H1 (cell line): ENCODE measurements around the gene GLG1. TPM values are rescaled to one million over a fixed set of nuclear protein-coding genes. Genes with fewer than 3 reads are reported as not detected.

Experiments
- CTCF ChIA-PET: fragments of 300-600 bp; sonication (Branson Sonifier 250); formaldehyde crosslinking; loops from one replicate; lab custom pipeline; 2021; ENCODE audit not compliant: partially characterized antibody; lab: Charles Lee
- POLR2A ChIA-PET: fragments of 300-600 bp; sonication (Branson Sonifier 250); formaldehyde crosslinking; loops from one replicate; lab custom pipeline; 2021; ENCODE audit warnings: inconsistent platforms; ENCODE audit not compliant: partially characterized antibody; lab: Charles Lee
- DNase-seq, 2 experiments: peaks; one replicate each; pipeline versions ENCODE4 v3.0.0 to v3.0.0-alpha.2; 2010 to 2022; ENCODE audit warnings: low spot score in 2 of 2, low read depth in 1 of 2, mixed read lengths in 1 of 2
- FAIRE-seq: peaks from 2 replicates; lab custom pipeline; 2011; peaks lifted over from hg19 to GRCh38; lab: Jason Lieb, UNC
- H2AFZ ChIP-seq: 2 replicates; pipeline ENCODE4 v1.8.1; 2012; ENCODE audit warnings: low read length, inconsistent platforms
- H2AK5ac ChIP-seq: 2 replicates; pipeline ENCODE4 v1.6.1; 2013; ENCODE audit warnings: low read depth, low read length
- H2BK120ac ChIP-seq: replicated peaks from 2 replicates; pipeline ENCODE3; 2013; ENCODE audit warnings: low read depth, low read length, inconsistent platforms
- H2BK12ac ChIP-seq: 2 replicates; pipeline ENCODE4 v1.6.1; 2013; ENCODE audit warnings: low read depth, low read length
- H2BK15ac ChIP-seq: 2 replicates; pipeline ENCODE4 v1.6.1; 2013; ENCODE audit warnings: low read length
- H2BK20ac ChIP-seq: 2 replicates; pipeline ENCODE4 v1.6.1; 2013; ENCODE audit warnings: low read length
- H2BK5ac ChIP-seq: 2 replicates; pipeline ENCODE4 v1.6.1; 2013; ENCODE audit warnings: low read depth, low read length
- H3K14ac ChIP-seq: 2 replicates; pipeline ENCODE4 v1.6.1; 2013; ENCODE audit warnings: inconsistent platforms; ENCODE audit not compliant: insufficient read length
- H3K18ac ChIP-seq: 2 replicates; pipeline ENCODE4 v1.6.1; 2013; ENCODE audit warnings: low read length; ENCODE audit errors: extremely low read depth
- H3K23ac ChIP-seq: 2 replicates; pipeline ENCODE4 v1.6.1; 2013; ENCODE audit warnings: inconsistent platforms; ENCODE audit not compliant: insufficient read length
- H3K23me2 ChIP-seq: 2 replicates; pipeline ENCODE4 v1.6.1; 2013; ENCODE audit warnings: low read depth, low read length
- H3K27ac ChIP-seq: 2 replicates; pipeline ENCODE4 v1.6.1; 2011; ENCODE audit warnings: low read depth, low read length, inconsistent platforms
- H3K27me3 ChIP-seq, 4 experiments: replicated peaks in 1 of 4; 1 replicate in 1 of 4; 2 replicates in 3 of 4; pipeline versions ENCODE4 v1.6.1 to v1.8.1; 2011 to 2013; ENCODE audit warnings: low read length in 3 of 4, mild to moderate bottlenecking in 3 of 4, inconsistent platforms in 2 of 4, mixed read lengths in 2 of 4, moderate library complexity in 1 of 4; ENCODE audit not compliant: control insufficient read depth in 3 of 4, insufficient read depth in 3 of 4; ENCODE audit errors: extremely low read depth in 1 of 4
- H3K36me3 ChIP-seq, 4 experiments: 2 replicates each; pipeline versions ENCODE4 v1.6.1 to v1.8.1; 2011 to 2013; ENCODE audit warnings: mild to moderate bottlenecking in 4 of 4, low read length in 3 of 4, moderate library complexity in 2 of 4, control low read depth in 1 of 4, inconsistent platforms in 1 of 4; ENCODE audit not compliant: insufficient read depth in 4 of 4, control insufficient read depth in 2 of 4
- H3K4ac ChIP-seq: replicated peaks from 2 replicates; pipeline ENCODE3; 2013; ENCODE audit warnings: low read length, low read depth, mixed read lengths, inconsistent platforms; ENCODE audit not compliant: insufficient read length
- H3K4me1 ChIP-seq, 4 experiments: replicated peaks in 1 of 4; 1 replicate in 1 of 4; 2 replicates in 3 of 4; pipeline versions ENCODE4 v1.6.1 to v1.8.1; 2011 to 2013; ENCODE audit warnings: low read length in 3 of 4, inconsistent platforms in 2 of 4, mixed read lengths in 1 of 4; ENCODE audit not compliant: insufficient read depth in 4 of 4, control insufficient read depth in 3 of 4
- H3K4me2 ChIP-seq, 2 experiments: 2 replicates each; pipeline versions ENCODE4 v1.6.1 to v1.8.1; 2011 to 2013; ENCODE audit warnings: low read depth in 2 of 2, low read length in 2 of 2, control low read depth in 1 of 2, inconsistent platforms in 1 of 2, mild to moderate bottlenecking in 1 of 2; ENCODE audit not compliant: insufficient read depth in 1 of 2
- H3K4me3 ChIP-seq, 4 experiments: fragments of 200-600, 300-600 bp in 1 of 4; sonication (generic), shearing (Covaris generic), sonication (Bioruptor Twin) in 1 of 4; 2 replicates each; pipeline versions ENCODE4 v1.5.1 to v1.8.1; 2011 to 2016; ENCODE audit warnings: low read length in 4 of 4, low read depth in 3 of 4, control low read depth in 2 of 4, inconsistent platforms in 2 of 4, mild to moderate bottlenecking in 2 of 4, mixed read lengths in 1 of 4, moderate library complexity in 1 of 4; ENCODE audit not compliant: insufficient read depth in 2 of 4; ENCODE audit errors: extremely low read depth in 1 of 4
- H3K56ac ChIP-seq: replicated peaks from 2 replicates; pipeline ENCODE3; 2013; ENCODE audit warnings: low read depth, mild to moderate bottlenecking, mixed read lengths, low read length, inconsistent platforms; ENCODE audit not compliant: insufficient read length
- H3K79me1 ChIP-seq: 2 replicates; pipeline ENCODE4 v1.6.1; 2013; ENCODE audit warnings: low read depth, low read length, control low read depth
- H3K79me2 ChIP-seq, 2 experiments: 2 replicates each; pipeline versions ENCODE4 v1.6.1 to v1.8.1; 2012 to 2013; ENCODE audit warnings: low read length in 2 of 2, mild to moderate bottlenecking in 2 of 2, inconsistent platforms in 1 of 2; ENCODE audit not compliant: insufficient read depth in 2 of 2, control insufficient read depth in 1 of 2
- H3K9ac ChIP-seq, 4 experiments: replicated peaks in 1 of 4; 1 replicate in 1 of 4; 2 replicates in 3 of 4; pipeline versions ENCODE4 v1.6.1 to v1.8.1; 2011 to 2013; ENCODE audit warnings: low read depth in 3 of 4, low read length in 3 of 4, control low read depth in 2 of 4, mild to moderate bottlenecking in 2 of 4, moderate library complexity in 2 of 4, inconsistent platforms in 1 of 4; ENCODE audit errors: extremely low read depth in 1 of 4
- H3K9me3 ChIP-seq, 2 experiments: 2 replicates each; pipeline versions ENCODE4 v1.6.1 to v1.8.1; 2012 to 2013; ENCODE audit warnings: mild to moderate bottlenecking in 2 of 2, moderate library complexity in 2 of 2, control low read depth in 1 of 2, inconsistent platforms in 1 of 2, low read depth in 1 of 2, low read length in 1 of 2, mixed read lengths in 1 of 2; ENCODE audit not compliant: insufficient read depth in 2 of 2
- H4K20me1 ChIP-seq, 2 experiments: replicated peaks in 1 of 2; 2 replicates each; pipeline versions ENCODE3 to v1.8.1; 2011 to 2013; ENCODE audit warnings: inconsistent platforms in 2 of 2, low read length in 2 of 2, mild to moderate bottlenecking in 1 of 2; ENCODE audit not compliant: insufficient read depth in 2 of 2, control insufficient read depth in 1 of 2
- H4K5ac ChIP-seq: 2 replicates; pipeline ENCODE4 v1.6.1; 2013; ENCODE audit warnings: low read length, low read depth, mixed read lengths, inconsistent platforms; ENCODE audit not compliant: insufficient read length
- H4K8ac ChIP-seq: 2 replicates; pipeline ENCODE4 v1.8.0; 2013; ENCODE audit warnings: mild to moderate bottlenecking, moderate library complexity, low read length, inconsistent platforms; ENCODE audit not compliant: insufficient read depth; ENCODE audit errors: extremely low read depth
- H4K91ac ChIP-seq: replicated peaks from 2 replicates; pipeline ENCODE3; 2013; ENCODE audit warnings: low read length, mixed read lengths, inconsistent platforms; ENCODE audit not compliant: insufficient read length
- BRCA1 ChIP-seq: IDR thresholded peaks from 2 replicates; pipeline ENCODE4 v1.6.1; 2012; ENCODE audit warnings: low read depth, low read length, improper control_type of control experiment
- CBX5 ChIP-seq: fragments of 300-800, 300-1000 bp; sonication (generic); IDR thresholded peaks from 2 replicates; pipeline ENCODE4 v1.7.1; 2016; ENCODE audit warnings: antibody characterized with exemption, low read length, low read depth
- CHD1 ChIP-seq: IDR thresholded peaks from 2 replicates; pipeline ENCODE4 v1.6.1; 2012; ENCODE audit warnings: low read depth, low read length, improper control_type of control experiment
- CHD2 ChIP-seq: IDR thresholded peaks from 2 replicates; pipeline ENCODE4 v1.6.1; 2012; ENCODE audit warnings: low read length, improper control_type of control experiment
- GTF2F1 ChIP-seq: IDR thresholded peaks from 2 replicates; pipeline ENCODE4 v1.6.1; 2012; ENCODE audit warnings: low read depth, low read length, improper control_type of control experiment, borderline replicate concordance
- HDAC2 ChIP-seq, 2 experiments: fragments of 300-600 bp in 1 of 2; sonication (generic) in 1 of 2; IDR thresholded peaks; 2 replicates each; pipeline ENCODE4 v1.6.1; 2011 to 2012; ENCODE audit warnings: low read depth in 2 of 2, low read length in 2 of 2, mild to moderate bottlenecking in 2 of 2, moderate library complexity in 2 of 2, borderline replicate concordance in 1 of 2, inconsistent platforms in 1 of 2
- HDAC6 ChIP-seq: IDR thresholded peaks from one replicate; pipeline ENCODE4 v1.7.1; 2012; ENCODE audit warnings: low read depth, mild to moderate bottlenecking, inconsistent platforms, low read length, moderate library complexity
- JUN ChIP-seq: IDR thresholded peaks from 2 replicates; pipeline ENCODE4 v1.6.1; 2011; ENCODE audit warnings: low read depth, mild to moderate bottlenecking, improper control_type of control experiment, low read length
- POLR2AphosphoS5 ChIP-seq: IDR thresholded peaks from 2 replicates; pipeline ENCODE4 v1.6.1; 2011; ENCODE audit warnings: low read depth, low read length
- RFX5 ChIP-seq: IDR thresholded peaks from 2 replicates; pipeline ENCODE4 v1.6.1; 2011; ENCODE audit warnings: low read depth, low read length, improper control_type of control experiment, borderline replicate concordance
- SIN3A ChIP-seq, 2 experiments: IDR thresholded peaks in 1 of 2; conservative IDR thresholded peaks in 1 of 2; 2 replicates each; pipeline ENCODE4 v1.6.1; 2011 to 2012; ENCODE audit warnings: low read length in 2 of 2, improper control_type of control experiment in 1 of 2, low read depth in 1 of 2, mild to moderate bottlenecking in 1 of 2
- SRF ChIP-seq: IDR thresholded peaks from 2 replicates; pipeline ENCODE4 v1.6.1; 2011; ENCODE audit warnings: mild to moderate bottlenecking, low read depth, low read length, moderate library complexity
- TBP ChIP-seq: IDR thresholded peaks from 2 replicates; pipeline ENCODE4 v1.6.1; 2011; ENCODE audit warnings: low read depth, low read length, improper control_type of control experiment
- TEAD4 ChIP-seq: IDR thresholded peaks from 2 replicates; pipeline ENCODE4 v1.6.1; 2012; ENCODE audit warnings: low read depth, low read length, inconsistent platforms, mixed read lengths
- YY1 ChIP-seq: IDR thresholded peaks from 2 replicates; pipeline ENCODE4 v1.6.1; 2011; ENCODE audit warnings: low read depth, mild to moderate bottlenecking, low read length
- WGBS, 2 experiments: shearing (Covaris generic) in 1 of 2; methylation state at CpG; one replicate each; pipeline versions ENCODE4 v1.1.6 to v1.1.7; 2013 to 2015; ENCODE audit warnings: low lambda C conversion rate in 2 of 2, mixed read lengths in 2 of 2, inconsistent platforms in 1 of 2, low coverage in 1 of 2, missing lambda C conversion rate in 1 of 2; ENCODE audit not compliant: insufficient replicate concordance in 2 of 2, insufficient coverage in 1 of 2, insufficient read length in 1 of 2; ENCODE audit errors: extremely low coverage in 1 of 2, missing lambda C conversion rate in 1 of 2; 5-methylcytosine and 5-hydroxymethylcytosine counted together
- polyA plus RNA-seq, 7 experiments: library from polyadenylated mRNA; depleted of rRNA in 3 of 7; stranded (reverse) in 5 of 7; unstranded in 2 of 7; fragments of >200 nt in 5 of 7; fragments of 200-250 nt in 2 of 7; gene quantifications; 1 replicate in 5 of 7; 2 replicates in 1 of 7; 4 replicates in 1 of 7; pipeline versions ENCODE4 v1.2.1 to v1.2.3, GENCODE V29; 2011 to 2013; ENCODE audit warnings: missing spikeins in 2 of 7, mixed read lengths in 2 of 7
- total RNA-seq: library from RNA; stranded (reverse); fragmentation: NEBNext Ultra II Directional; extraction: Animal tissue kit (Norgen Biotek cat#: 25700); gene quantifications from 2 replicates; pipeline ENCODE4 v1.2.1, GENCODE V29; 2021

GLG1 gene
- total and polyA plus RNA-seq, 2 of the 8 experiments (the other 6 are each of a cell fraction or from before 2014, with no cell fraction given), result 53.4 to 139 TPM

GRCh38 chr16:74611721-74612120, 4.8 kb upstream of the GLG1 start:
- no peak overlapping the region for H2AFZ ChIP-seq
- no peak overlapping the region for H3K9ac ChIP-seq
- no peaks in the 10 kb centered on the region for H4K20me1 ChIP-seq
- H3K36me3 ChIP-seq, result no peaks in the 10 kb centered on the region; a peak in 2 of 8 replicates
- no peak overlapping the region for H3K4me3 ChIP-seq
- ChIA-PET POLR2A (interaction anchor here (0.8 to 1.2 kb wide), 3 partner anchors 9 to 14 kb away, joined by 3 read pairs; no protein-coding TSS in a partner anchor), CTCF (interaction anchor here (0.5 to 1.5 kb wide), 4 partner anchors 11 to 119 kb away, joined by 3 to 7 read pairs (median 3); no protein-coding TSS in a partner anchor)
- H3K27me3 ChIP-seq, result no peaks in the 10 kb centered on the region
- no peak overlapping the region for H2BK12ac ChIP-seq
- no peak overlapping the region for H3K27ac ChIP-seq
- peaks cover 2% of the 10 kb centered on the region; the same call in 1 of the 2 replicates for H3K23me2 ChIP-seq
- DNase-seq (no peak), FAIRE-seq (no peak)
- H2BK5ac ChIP-seq, result no peak overlapping the region
- no peak overlapping the region for H4K8ac ChIP-seq
- no peaks in the 10 kb centered on the region for H3K79me1 ChIP-seq
- no peak overlapping the region for H2AK5ac ChIP-seq
- H3K79me2 ChIP-seq, result no peaks in the 10 kb centered on the region
- H2BK120ac ChIP-seq, result no peak overlapping the region
- H4K5ac ChIP-seq, result no peak overlapping the region
- no peak overlapping the region for H3K18ac ChIP-seq
- H3K23ac ChIP-seq, result no peak overlapping the region
- H2BK20ac ChIP-seq, result no peak overlapping the region
- H3K56ac ChIP-seq, result no peak overlapping the region
- H3K4me1 ChIP-seq, result peaks cover 0 to 7% (median 6%) of the 10 kb centered on the region in 4 experiments; a peak in 3 of 7 replicates
- WGBS, 2 experiments, result 80% methylated on average over 1 of the region's 1 CpG; no CpG with 5 or more reads in 1 of the 2 experiments
- H3K9me3 ChIP-seq, result no peaks in the 10 kb centered on the region
- no peak overlapping the region for H3K4ac ChIP-seq
- no peak overlapping the region for H3K14ac ChIP-seq
- no peak overlapping the region for H3K4me2 ChIP-seq
- H2BK15ac ChIP-seq, result no peak overlapping the region
- H4K91ac ChIP-seq, result no peak overlapping the region
- TF ChIP-seq TBP, result no peak
- TF ChIP-seq CHD2, result no peak
- TF ChIP-seq SRF, result no peak
- TF ChIP-seq POLR2AphosphoS5, result no peak
- TF ChIP-seq HDAC2 (IDR thresholded peaks at IDR 0.05; ENCODE audit: borderline replicate concordance in 1 of 2, low read depth in 2 of 2, low read length in 2 of 2), result no peak
- no peak for TF ChIP-seq RFX5
- no peak for TF ChIP-seq BRCA1
- TF ChIP-seq CBX5, result no peak
- no peak for TF ChIP-seq GTF2F1
- TF ChIP-seq JUN, result no peak
- no peak for TF ChIP-seq CHD1
- no peak for TF ChIP-seq YY1
- no peak for TF ChIP-seq TEAD4
- no peak for TF ChIP-seq HDAC6
- TF ChIP-seq SIN3A (conservative IDR thresholded peaks at IDR 0.05 in 1 of 2, IDR thresholded peaks at IDR 0.05 in 1 of 2; ENCODE audit: low read depth in 1 of 2, low read length in 2 of 2), result no peak
